Prostate gland (tissue), 2 donors: ENCODE measurements around the gene BCL2A1.

Source experiments
- POLR2A ChIP-seq: fragments of 450-650 bp; IDR thresholded peaks from one replicate; pipeline ENCODE4 v1.6.1; 2016; ENCODE audit warnings: antibody characterized with exemption, mild to moderate bottlenecking
- POLR2AphosphoS5 ChIP-seq: sonication (generic); formaldehyde crosslinking; IDR thresholded peaks from one replicate; pipeline ENCODE4 v1.6.1; 2017; ENCODE audit warnings: antibody characterized with exemption
- TF ChIP-seq, protein P1 (sequence below), 4 experiments: fragments of 200-600 bp in 2 of 4; fragments of 450-650 bp in 2 of 4; sonication (generic) in 2 of 4; IDR thresholded peaks; 1 replicate in 3 of 4; 2 replicates in 1 of 4; pipeline ENCODE4 v1.5.1; 2016 to 2019; ENCODE audit warnings: antibody characterized with exemption in 4 of 4, mild to moderate bottlenecking in 2 of 4, moderate library complexity in 2 of 4

DNA sequence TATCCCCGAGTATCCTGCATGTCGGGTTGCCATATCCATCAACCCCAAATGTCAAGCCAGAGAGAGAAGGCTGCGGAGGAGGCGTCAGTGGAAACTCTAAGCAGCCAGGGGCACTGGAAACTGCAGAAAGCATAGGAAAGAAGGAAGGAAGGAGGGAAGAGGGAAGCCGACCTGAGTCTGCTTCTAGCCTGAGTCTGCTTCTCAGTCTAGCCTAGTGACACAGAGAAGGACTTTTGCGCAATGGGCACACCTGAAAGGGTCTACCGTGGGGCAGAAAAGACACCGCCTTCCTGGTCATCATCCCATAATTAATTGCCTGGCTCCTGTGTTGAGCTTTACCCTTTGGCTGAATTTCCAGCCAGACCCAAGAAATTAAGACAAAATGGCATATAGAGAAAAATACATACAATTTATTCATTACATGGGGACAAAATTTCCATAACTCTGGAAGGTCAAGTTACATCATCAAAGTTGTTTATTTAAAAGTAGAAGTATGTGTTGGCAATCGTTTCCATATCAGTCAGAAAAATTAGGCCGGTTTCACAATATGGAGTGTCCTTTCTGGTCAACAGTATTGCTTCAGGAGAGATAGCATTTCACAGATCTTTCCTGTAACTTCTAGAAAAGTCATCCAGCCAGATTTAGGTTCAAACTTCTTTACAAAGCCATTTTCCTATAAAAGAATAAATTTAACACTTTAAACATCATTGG, 10.3 kb downstream of the BCL2A1 start:
- TF ChIP-seq, protein P1, sequence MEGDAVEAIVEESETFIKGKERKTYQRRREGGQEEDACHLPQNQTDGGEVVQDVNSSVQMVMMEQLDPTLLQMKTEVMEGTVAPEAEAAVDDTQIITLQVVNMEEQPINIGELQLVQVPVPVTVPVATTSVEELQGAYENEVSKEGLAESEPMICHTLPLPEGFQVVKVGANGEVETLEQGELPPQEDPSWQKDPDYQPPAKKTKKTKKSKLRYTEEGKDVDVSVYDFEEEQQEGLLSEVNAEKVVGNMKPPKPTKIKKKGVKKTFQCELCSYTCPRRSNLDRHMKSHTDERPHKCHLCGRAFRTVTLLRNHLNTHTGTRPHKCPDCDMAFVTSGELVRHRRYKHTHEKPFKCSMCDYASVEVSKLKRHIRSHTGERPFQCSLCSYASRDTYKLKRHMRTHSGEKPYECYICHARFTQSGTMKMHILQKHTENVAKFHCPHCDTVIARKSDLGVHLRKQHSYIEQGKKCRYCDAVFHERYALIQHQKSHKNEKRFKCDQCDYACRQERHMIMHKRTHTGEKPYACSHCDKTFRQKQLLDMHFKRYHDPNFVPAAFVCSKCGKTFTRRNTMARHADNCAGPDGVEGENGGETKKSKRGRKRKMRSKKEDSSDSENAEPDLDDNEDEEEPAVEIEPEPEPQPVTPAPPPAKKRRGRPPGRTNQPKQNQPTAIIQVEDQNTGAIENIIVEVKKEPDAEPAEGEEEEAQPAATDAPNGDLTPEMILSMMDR (IDR thresholded peaks at IDR 0.05), result no peak
- TF ChIP-seq POLR2AphosphoS5, result no peak
- no peak for TF ChIP-seq POLR2A
